ENCODE results near the gene SH3PXD2A.

SH3PXD2A gene

GRCh38 chr10:103807996-103808395 is 47.4 kb downstream of the SH3PXD2A start:
- WGBS (ENCODE audit: insufficient coverage), result 99% methylated on average over 6 of the region's 6 CpGs
- CTCF ChIA-PET, result interaction anchor here (0.9 to 2.8 kb wide), 3 partner anchors 40 to 77 kb away, joined by 3 to 7 read pairs (median 3); no protein-coding TSS in a partner anchor
- POLR2A ChIA-PET, result no interaction called here

GRCh38 chr10:103806395-103807187 is 48.8 kb downstream of the SH3PXD2A start:
- ChIA-PET POLR2A (no interaction called here), CTCF (interaction anchor here (0.8 to 2.8 kb wide), 2 partner anchors 16 to 42 kb away, joined by 3 to 7 read pairs; no protein-coding TSS in a partner anchor)
- Histone ChIP-seq H3K27me3 (replicated peaks in 2 of 5; ENCODE audit: control insufficient read depth in 4 of 5, insufficient read depth in 5 of 5, low read length in 4 of 5) (no peaks in the 10 kb centered on the region), H3K4me1 (ENCODE audit: control extremely low read depth in 1 of 4, control insufficient read depth in 4 of 4, insufficient read depth in 4 of 4, low read length in 3 of 4) (no peaks in the 10 kb centered on the region), H3K4me3 (ENCODE audit: control insufficient read depth in 1 of 7, extremely low read depth in 1 of 7, insufficient read depth in 4 of 7, low read depth in 2 of 7, low read length in 6 of 7) (no peak overlapping the region), H3K36me3 (ENCODE audit: control insufficient read depth in 4 of 4, insufficient read depth in 4 of 4, low read length in 3 of 4) (no peaks in the 10 kb centered on the region), H3K27ac (ENCODE audit: insufficient read depth in 1 of 2, low read depth in 1 of 2, low read length in 2 of 2, poor library complexity in 1 of 2, severe bottlenecking in 2 of 2) (no peak overlapping the region), H3K9me3 (ENCODE audit: control extremely low read depth in 1 of 5, control insufficient read depth in 4 of 5, insufficient read depth in 2 of 5, low read depth in 1 of 5, low read length in 4 of 5) (no peaks in the 10 kb centered on the region)
- no peak for DNase-seq
- over 99% methylated on average over 9 of the region's 12 CpGs for WGBS (ENCODE audit: insufficient coverage)

More at GRCh38 chr10:103807996-103808395, 47.4 kb downstream of the SH3PXD2A start:
- Histone ChIP-seq H3K4me1 (ENCODE audit: control extremely low read depth in 1 of 4, control insufficient read depth in 4 of 4, insufficient read depth in 4 of 4, low read length in 3 of 4) (peaks cover 0 to 11% (median 3%) of the 10 kb centered on the region in 4 experiments), H3K36me3 (ENCODE audit: control insufficient read depth in 4 of 4, insufficient read depth in 4 of 4, low read length in 3 of 4) (no peaks in the 10 kb centered on the region), H3K4me3 (ENCODE audit: control insufficient read depth in 1 of 7, extremely low read depth in 1 of 7, insufficient read depth in 4 of 7, low read depth in 2 of 7, low read length in 6 of 7) (no peak overlapping the region), H3K9me3 (ENCODE audit: control extremely low read depth in 1 of 5, control insufficient read depth in 4 of 5, insufficient read depth in 2 of 5, low read depth in 1 of 5, low read length in 4 of 5) (no peaks in the 10 kb centered on the region), H3K27me3 (replicated peaks in 2 of 5; ENCODE audit: control insufficient read depth in 4 of 5, insufficient read depth in 5 of 5, low read length in 4 of 5) (no peaks in the 10 kb centered on the region), H3K27ac (ENCODE audit: insufficient read depth in 1 of 2, low read depth in 1 of 2, low read length in 2 of 2, poor library complexity in 1 of 2, severe bottlenecking in 2 of 2) (no peak overlapping the region)
- no peak for DNase-seq

GRCh38 chr10:103805781-103806180 is 49.6 kb downstream of the SH3PXD2A start:
- H3K36me3 ChIP-seq (ENCODE audit: control insufficient read depth in 4 of 4, insufficient read depth in 4 of 4, low read length in 3 of 4), result no peaks in the 10 kb centered on the region
- DNase-seq, result no peak
- H3K27me3 ChIP-seq (replicated peaks in 2 of 5; ENCODE audit: control insufficient read depth in 4 of 5, insufficient read depth in 5 of 5, low read length in 4 of 5), result no peaks in the 10 kb centered on the region
- WGBS (ENCODE audit: insufficient coverage), result 98% methylated on average over 5 of the region's 6 CpGs
- POLR2A ChIA-PET, result no interaction called here
- no peak overlapping the region for H3K27ac ChIP-seq (ENCODE audit: insufficient read depth in 1 of 2, low read depth in 1 of 2, low read length in 2 of 2, poor library complexity in 1 of 2, severe bottlenecking in 2 of 2)
- no peaks in the 10 kb centered on the region for H3K9me3 ChIP-seq (ENCODE audit: control extremely low read depth in 1 of 5, control insufficient read depth in 4 of 5, insufficient read depth in 2 of 5, low read depth in 1 of 5, low read length in 4 of 5)
- CTCF ChIA-PET, result interaction anchor here (2.8 kb wide), 1 partner anchor 42 kb away, joined by 7 read pairs; no protein-coding TSS in a partner anchor
- H3K4me3 ChIP-seq (ENCODE audit: control insufficient read depth in 1 of 7, extremely low read depth in 1 of 7, insufficient read depth in 4 of 7, low read depth in 2 of 7, low read length in 6 of 7), result no peak overlapping the region
- H3K4me1 ChIP-seq (ENCODE audit: control extremely low read depth in 1 of 4, control insufficient read depth in 4 of 4, insufficient read depth in 4 of 4, low read length in 3 of 4), result peaks cover 0 to 7% (median 6%) of the 10 kb centered on the region in 4 experiments

GRCh38 chr10:103804871-103805270 is 50.5 kb downstream of the SH3PXD2A start:
- POLR2A ChIA-PET, result no interaction called here
- Histone ChIP-seq H3K4me1 (ENCODE audit: control extremely low read depth in 1 of 4, control insufficient read depth in 4 of 4, insufficient read depth in 4 of 4, low read length in 3 of 4) (peaks cover 0 to 17% (median 13%) of the 10 kb centered on the region in 4 experiments), H3K4me3 (ENCODE audit: control insufficient read depth in 1 of 7, extremely low read depth in 1 of 7, insufficient read depth in 4 of 7, low read depth in 2 of 7, low read length in 6 of 7) (no peak overlapping the region), H3K27ac (ENCODE audit: insufficient read depth in 1 of 2, low read depth in 1 of 2, low read length in 2 of 2, poor library complexity in 1 of 2, severe bottlenecking in 2 of 2) (no peak overlapping the region), H3K36me3 (ENCODE audit: control insufficient read depth in 4 of 4, insufficient read depth in 4 of 4, low read length in 3 of 4) (no peaks in the 10 kb centered on the region), H3K27me3 (replicated peaks in 2 of 5; ENCODE audit: control insufficient read depth in 4 of 5, insufficient read depth in 5 of 5, low read length in 4 of 5) (no peaks in the 10 kb centered on the region), H3K9me3 (ENCODE audit: control extremely low read depth in 1 of 5, control insufficient read depth in 4 of 5, insufficient read depth in 2 of 5, low read depth in 1 of 5, low read length in 4 of 5) (no peaks in the 10 kb centered on the region)
- WGBS (ENCODE audit: insufficient coverage), result 100% methylated on average over 4 of the region's 4 CpGs
- DNase-seq, result no peak
- CTCF ChIA-PET, result interaction anchor here (0.9 to 1.3 kb wide), 3 partner anchors 39 to 94 kb away, joined by 3 to 4 read pairs (median 3); no protein-coding TSS in a partner anchor

DNA sequence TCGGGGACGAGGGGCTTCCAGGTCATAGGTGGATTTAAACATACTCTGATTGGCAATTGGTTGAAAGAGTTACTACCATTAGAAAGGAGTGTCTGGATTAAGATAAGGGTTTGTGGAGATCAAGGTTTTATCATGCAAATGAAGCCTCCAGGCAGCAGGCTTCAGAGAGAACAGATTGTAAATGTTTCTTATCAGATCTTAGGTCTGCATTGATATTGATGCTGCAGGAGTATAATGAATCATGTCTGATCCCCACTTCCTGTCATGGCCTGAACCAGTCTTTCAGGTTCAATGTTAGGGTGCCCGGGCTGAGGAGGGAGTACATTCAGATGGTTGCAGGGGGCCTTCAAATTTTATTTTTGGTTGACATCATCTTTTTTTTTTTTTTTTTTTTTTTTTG is 51.4 kb downstream of the SH3PXD2A start:
- Histone ChIP-seq H3K9me3 (ENCODE audit: control extremely low read depth in 1 of 5, control insufficient read depth in 4 of 5, insufficient read depth in 2 of 5, low read depth in 1 of 5, low read length in 4 of 5) (no peaks in the 10 kb centered on the region), H3K27ac (ENCODE audit: insufficient read depth in 1 of 2, low read depth in 1 of 2, low read length in 2 of 2, poor library complexity in 1 of 2, severe bottlenecking in 2 of 2) (no peak overlapping the region), H3K27me3 (replicated peaks in 2 of 5; ENCODE audit: control insufficient read depth in 4 of 5, insufficient read depth in 5 of 5, low read length in 4 of 5) (no peaks in the 10 kb centered on the region), H3K4me3 (ENCODE audit: control insufficient read depth in 1 of 7, extremely low read depth in 1 of 7, insufficient read depth in 4 of 7, low read depth in 2 of 7, low read length in 6 of 7) (no peak overlapping the region), H3K4me1 (ENCODE audit: control extremely low read depth in 1 of 4, control insufficient read depth in 4 of 4, insufficient read depth in 4 of 4, low read length in 3 of 4) (peaks cover 0 to 17% (median 13%) of the 10 kb centered on the region in 4 experiments), H3K36me3 (ENCODE audit: control insufficient read depth in 4 of 4, insufficient read depth in 4 of 4, low read length in 3 of 4) (peaks cover 0 to 5% (median 0%) of the 10 kb centered on the region in 4 experiments)
- peak in 1 of 3 donors; percentile 17 for DNase-seq
- no CpG with 5 or more reads among the region's 3 CpGs for WGBS (ENCODE audit: insufficient coverage)
- ChIA-PET POLR2A (no interaction called here), CTCF (interaction anchor here (0.9 to 1.2 kb wide), 3 partner anchors 10 to 50 kb away, joined by 3 to 4 read pairs (median 4); no protein-coding TSS in a partner anchor)

- CTCF ChIA-PET, result interaction anchor here (0.9 to 1.6 kb wide), 4 partner anchors 9 to 51 kb away, joined by 3 to 6 read pairs (median 4); no protein-coding TSS in a partner anchor
- Histone ChIP-seq H3K27ac (ENCODE audit: insufficient read depth in 1 of 2, low read depth in 1 of 2, low read length in 2 of 2, poor library complexity in 1 of 2, severe bottlenecking in 2 of 2) (no peak overlapping the region), H3K4me3 (ENCODE audit: control insufficient read depth in 1 of 7, extremely low read depth in 1 of 7, insufficient read depth in 4 of 7, low read depth in 2 of 7, low read length in 6 of 7) (no peak overlapping the region), H3K36me3 (ENCODE audit: control insufficient read depth in 4 of 4, insufficient read depth in 4 of 4, low read length in 3 of 4) (peaks cover 0 to 6% (median 0%) of the 10 kb centered on the region in 4 experiments), H3K4me1 (ENCODE audit: control extremely low read depth in 1 of 4, control insufficient read depth in 4 of 4, insufficient read depth in 4 of 4, low read length in 3 of 4) (peaks cover 0 to 17% (median 13%) of the 10 kb centered on the region in 4 experiments), H3K9me3 (ENCODE audit: control extremely low read depth in 1 of 5, control insufficient read depth in 4 of 5, insufficient read depth in 2 of 5, low read depth in 1 of 5, low read length in 4 of 5) (no peaks in the 10 kb centered on the region), H3K27me3 (replicated peaks in 2 of 5; ENCODE audit: control insufficient read depth in 4 of 5, insufficient read depth in 5 of 5, low read length in 4 of 5) (no peaks in the 10 kb centered on the region)
- WGBS (ENCODE audit: insufficient coverage), result 96% methylated on average over 7 of the region's 7 CpGs
- DNase-seq, result no peak
- POLR2A ChIA-PET, result no interaction called here
Observed at GRCh38 chr10:103802637-103803353, 52.6 kb downstream of the SH3PXD2A start.

All from common myeloid progenitor, CD34-positive (primary cell).